ENCODE measurements around the gene KIF17.

GRCh38 chr1:20727746-20728316, 10.0 kb upstream of the KIF17 start:
- TF ChIP-seq EP300 (IDR thresholded peaks at IDR 0.05) = no peak
- TF ChIP-seq CTCF (IDR thresholded peaks at IDR 0.05) = no peak
- no peak for TF ChIP-seq POLR2AphosphoS5 (IDR thresholded peaks at IDR 0.05)
- no peak for TF ChIP-seq POLR2A (IDR thresholded peaks at IDR 0.05)

Measured in suprapubic skin (tissue), 4 donors.